ENCODE measurements around the gene FUOM. TPM values are rescaled to one million over a fixed set of nuclear protein-coding genes. Genes with fewer than 3 reads are reported as not detected.

The FUOM gene
- total RNA-seq: 54.0 TPM

DNA sequence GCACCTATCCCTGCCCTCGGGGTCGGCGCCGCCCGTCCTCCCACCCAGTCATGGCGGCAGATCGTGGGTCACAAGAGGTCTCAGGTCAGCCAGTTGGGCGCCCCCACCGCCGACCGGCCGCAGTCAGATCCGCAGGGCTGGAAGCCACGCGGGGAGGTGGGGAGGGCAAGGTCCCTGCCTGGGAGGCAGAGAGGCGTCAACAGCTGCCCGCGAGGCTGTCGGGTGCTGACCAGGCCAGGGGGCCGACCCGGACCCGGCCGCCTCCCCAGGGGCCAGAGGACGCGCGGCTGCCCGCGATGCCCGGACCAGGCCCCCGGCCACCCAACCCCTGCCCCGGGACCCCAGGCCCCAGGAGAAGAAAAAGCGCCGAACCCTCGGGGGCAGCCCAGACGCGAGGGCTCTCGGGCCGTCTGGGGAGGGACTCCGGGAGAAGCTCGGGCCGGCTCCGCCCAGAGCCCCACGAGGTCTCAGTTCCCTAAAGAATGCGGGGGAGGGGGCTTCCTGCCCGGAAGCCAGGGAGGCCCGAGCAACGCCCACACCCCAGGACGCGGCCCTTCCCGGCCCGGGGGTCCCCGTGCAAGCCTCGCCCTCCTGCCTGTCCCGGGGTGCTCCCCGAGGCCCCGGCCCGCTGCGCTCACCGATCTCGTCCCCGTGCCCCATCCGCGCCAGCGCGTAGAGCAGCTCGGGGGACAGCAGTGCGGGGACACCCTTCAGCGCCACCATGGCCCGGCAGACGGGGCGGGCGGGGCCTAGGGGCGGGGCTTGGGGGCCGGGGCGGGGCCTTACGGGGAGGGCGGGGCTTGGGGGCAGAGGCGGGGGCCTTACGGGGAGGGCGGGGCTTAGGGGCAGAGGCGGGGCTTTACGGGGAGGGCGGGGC, at the start of gene FUOM:
Gene FUOM (minus strand): TSS at position 735 of the 877 bp plus-strand sequence. CDS start 12 bp downstream, at position 723.
- TF ChIP-seq, protein P1, sequence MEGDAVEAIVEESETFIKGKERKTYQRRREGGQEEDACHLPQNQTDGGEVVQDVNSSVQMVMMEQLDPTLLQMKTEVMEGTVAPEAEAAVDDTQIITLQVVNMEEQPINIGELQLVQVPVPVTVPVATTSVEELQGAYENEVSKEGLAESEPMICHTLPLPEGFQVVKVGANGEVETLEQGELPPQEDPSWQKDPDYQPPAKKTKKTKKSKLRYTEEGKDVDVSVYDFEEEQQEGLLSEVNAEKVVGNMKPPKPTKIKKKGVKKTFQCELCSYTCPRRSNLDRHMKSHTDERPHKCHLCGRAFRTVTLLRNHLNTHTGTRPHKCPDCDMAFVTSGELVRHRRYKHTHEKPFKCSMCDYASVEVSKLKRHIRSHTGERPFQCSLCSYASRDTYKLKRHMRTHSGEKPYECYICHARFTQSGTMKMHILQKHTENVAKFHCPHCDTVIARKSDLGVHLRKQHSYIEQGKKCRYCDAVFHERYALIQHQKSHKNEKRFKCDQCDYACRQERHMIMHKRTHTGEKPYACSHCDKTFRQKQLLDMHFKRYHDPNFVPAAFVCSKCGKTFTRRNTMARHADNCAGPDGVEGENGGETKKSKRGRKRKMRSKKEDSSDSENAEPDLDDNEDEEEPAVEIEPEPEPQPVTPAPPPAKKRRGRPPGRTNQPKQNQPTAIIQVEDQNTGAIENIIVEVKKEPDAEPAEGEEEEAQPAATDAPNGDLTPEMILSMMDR (IDR thresholded peaks at IDR 0.05): no peak
- TF ChIP-seq POLR2AphosphoS5 (IDR thresholded peaks at IDR 0.05; ENCODE audit: insufficient read depth in 1 of 2, low read depth in 1 of 2): peak in 1 of 2 donors; percentile 22
- Histone ChIP-seq H3K9me3 (no peaks in the 10 kb centered on the region), H3K36me3 (peaks cover 0 to 2% of the 10 kb centered on the region in 2 donors), H3K4me1 (peaks cover 16% of the 10 kb centered on the region), H3K27ac (peak within 1 kb of the TSS; percentile 17), H3K4me3 (peak within 1 kb of the TSS; percentile 48 to 72), H3K27me3 (no peaks in the 10 kb centered on the region)
- no peak for DNase-seq (ENCODE audit: extremely low spot score in 2 of 2)
- intact Hi-C loops (cut with DNase I): no loop called here

GRCh38 chr10:133405844-133406527, 48.2 kb upstream of the FUOM start:
- H3K4me3 ChIP-seq: no peak overlapping the region
- no peak for TF ChIP-seq POLR2AphosphoS5 (IDR thresholded peaks at IDR 0.05; ENCODE audit: insufficient read depth in 1 of 2, low read depth in 1 of 2)
- no peak for TF ChIP-seq POLR2A (IDR thresholded peaks at IDR 0.05)
- TF ChIP-seq, protein P1 (IDR thresholded peaks at IDR 0.05): no peak
- no peaks in the 10 kb centered on the region for H3K4me1 ChIP-seq
- no peaks in the 10 kb centered on the region for H3K27me3 ChIP-seq
- intact Hi-C loops (cut with DNase I): no loop called here
- no peak overlapping the region for H3K27ac ChIP-seq
- H3K9me3 ChIP-seq: no peaks in the 10 kb centered on the region
- DNase-seq (ENCODE audit: extremely low spot score in 2 of 2): no peak
- peaks cover 0 to 54% of the 10 kb centered on the region in 2 donors for H3K36me3 ChIP-seq

- no peak for DNase-seq (ENCODE audit: extremely low spot score in 2 of 2)
- TF ChIP-seq POLR2AphosphoS5 (IDR thresholded peaks at IDR 0.05; ENCODE audit: insufficient read depth in 1 of 2, low read depth in 1 of 2) (no peak), POLR2A (IDR thresholded peaks at IDR 0.05) (no peak)
- TF ChIP-seq, protein P1 (IDR thresholded peaks at IDR 0.05): no peak
- intact Hi-C loops (cut with DNase I): no loop called here
- H3K27ac ChIP-seq: no peak overlapping the region
- H3K27me3 ChIP-seq: no peaks in the 10 kb centered on the region
- H3K4me3 ChIP-seq: no peak overlapping the region
- peaks cover 0 to 47% of the 10 kb centered on the region in 2 donors for H3K36me3 ChIP-seq
- H3K4me1 ChIP-seq: no peaks in the 10 kb centered on the region
- H3K9me3 ChIP-seq: no peaks in the 10 kb centered on the region
Observed at GRCh38 chr10:133405272-133405671, 47.5 kb upstream of the FUOM start.

- H3K9me3 ChIP-seq: no peaks in the 10 kb centered on the region
- H3K36me3 ChIP-seq: peaks cover 0 to 43% of the 10 kb centered on the region in 2 donors
- DNase-seq (ENCODE audit: extremely low spot score in 2 of 2): no peak
- H3K4me3 ChIP-seq: no peak overlapping the region
- H3K4me1 ChIP-seq: no peaks in the 10 kb centered on the region
- H3K27ac ChIP-seq: no peak overlapping the region
- intact Hi-C loops (cut with DNase I): no loop called here
- no peak for TF ChIP-seq POLR2A (IDR thresholded peaks at IDR 0.05)
- TF ChIP-seq POLR2AphosphoS5 (IDR thresholded peaks at IDR 0.05; ENCODE audit: insufficient read depth in 1 of 2, low read depth in 1 of 2): no peak
- TF ChIP-seq, protein P1 (IDR thresholded peaks at IDR 0.05): no peak
- no peaks in the 10 kb centered on the region for H3K27me3 ChIP-seq
Observed at GRCh38 chr10:133403784-133404183, 46.0 kb upstream of the FUOM start.
